ENCODE measurements around the gene ACP3.

ACP3 gene

DNA sequence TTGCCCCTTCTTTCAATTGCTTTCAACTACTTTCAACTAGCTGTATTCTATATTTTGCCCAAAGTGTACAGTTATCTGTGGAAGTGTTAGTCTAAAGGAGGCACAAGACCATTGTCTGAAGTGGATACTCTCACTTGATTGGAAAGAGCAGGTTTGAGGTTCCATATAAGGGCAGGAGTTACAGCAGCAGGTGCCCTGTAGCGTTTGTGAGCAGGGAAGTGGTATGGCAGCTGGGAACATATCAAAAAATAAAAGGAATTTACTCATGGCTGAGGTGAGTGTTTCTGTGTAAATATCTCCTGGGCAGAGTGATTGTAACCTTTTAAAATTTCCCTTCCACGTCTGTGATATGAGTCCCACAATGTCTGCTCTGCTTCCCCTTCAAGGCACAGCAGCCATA lies 61.6 kb downstream of the ACP3 start:
- Histone ChIP-seq H2BK5ac (ENCODE audit: low read depth, low read length, poor library complexity) (no peak overlapping the region), H4K12ac (ENCODE audit: low read depth, low read length) (no peak overlapping the region), H2AK5ac (ENCODE audit: low read length) (no peak overlapping the region), H3K27me3 (ENCODE audit: insufficient read depth, low read length) (no peaks in the 10 kb centered on the region), H3K18ac (ENCODE audit: low read length) (no peak overlapping the region), H4K8ac (ENCODE audit: low read depth, low read length) (no peak overlapping the region), H3K27ac (ENCODE audit: low read depth, low read length) (no peak overlapping the region), H3K23ac (ENCODE audit: low read length) (no peak overlapping the region), H3K9ac (ENCODE audit: low read length) (no peak overlapping the region), H3K14ac (ENCODE audit: low read length) (no peak overlapping the region), H3K79me2 (ENCODE audit: control insufficient read depth, insufficient read depth, low read length, poor library complexity) (no peaks in the 10 kb centered on the region), H3K4me3 (ENCODE audit: low read depth, low read length) (no peak overlapping the region), H2BK12ac (ENCODE audit: low read length) (no peak overlapping the region), H3K4me1 (ENCODE audit: control insufficient read depth in 1 of 2, insufficient read depth in 2 of 2, low read length in 2 of 2) (no peaks in the 10 kb centered on the region), H3K4ac (ENCODE audit: low read depth, low read length) (no peak overlapping the region), H3K79me1 (ENCODE audit: low read length) (peaks cover 2% of the 10 kb centered on the region), H3K4me2 (ENCODE audit: low read length) (no peak overlapping the region), H3K36me3 (ENCODE audit: control insufficient read depth in 1 of 2, insufficient read depth in 2 of 2, low read length in 2 of 2) (no peaks in the 10 kb centered on the region), H4K91ac (ENCODE audit: low read depth, low read length) (no peak overlapping the region), H3K9me3 (ENCODE audit: insufficient read depth, low read depth, low read length) (peaks cover 2% of the 10 kb centered on the region), H2BK120ac (ENCODE audit: insufficient read depth, low read length, poor library complexity) (no peak overlapping the region), H2AFZ (ENCODE audit: insufficient read depth, low read length, poor library complexity) (no peak overlapping the region)
- no peak for DNase-seq
- WGBS (ENCODE audit: extremely low coverage, insufficient coverage, insufficient read length), result no CpG with 5 or more reads among the region's 2 CpGs

DNA sequence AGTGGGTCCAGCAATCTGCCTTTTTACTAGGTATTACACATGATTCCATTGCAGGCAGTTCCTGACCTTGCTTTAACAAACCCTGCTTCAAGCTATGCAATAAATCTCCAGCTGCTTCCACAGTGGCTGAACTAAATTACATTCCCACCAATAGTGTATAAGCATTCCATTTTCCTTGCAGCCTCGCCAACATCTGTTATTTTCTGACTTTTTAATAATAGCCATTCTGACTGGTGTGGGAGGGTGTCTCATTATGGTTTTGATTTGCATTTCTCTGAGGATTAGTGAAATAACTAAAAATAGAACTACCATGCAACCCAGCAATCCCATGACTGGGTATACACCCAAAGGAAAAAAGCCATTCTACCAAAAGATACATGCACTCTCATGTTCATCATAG lies 63.7 kb downstream of the ACP3 start:
- Histone ChIP-seq H3K9me3 (ENCODE audit: insufficient read depth, low read depth, low read length) (peaks cover 2% of the 10 kb centered on the region), H3K27ac (ENCODE audit: low read depth, low read length) (no peak overlapping the region), H2AK5ac (ENCODE audit: low read length) (no peak overlapping the region), H3K27me3 (ENCODE audit: insufficient read depth, low read length) (no peaks in the 10 kb centered on the region), H3K4me1 (ENCODE audit: control insufficient read depth in 1 of 2, insufficient read depth in 2 of 2, low read length in 2 of 2) (no peaks in the 10 kb centered on the region), H3K4ac (ENCODE audit: low read depth, low read length) (no peak overlapping the region), H3K23ac (ENCODE audit: low read length) (no peak overlapping the region), H2BK5ac (ENCODE audit: low read depth, low read length, poor library complexity) (no peak overlapping the region), H3K4me2 (ENCODE audit: low read length) (no peak overlapping the region), H3K79me1 (ENCODE audit: low read length) (peaks cover 2% of the 10 kb centered on the region), H3K36me3 (ENCODE audit: control insufficient read depth in 1 of 2, insufficient read depth in 2 of 2, low read length in 2 of 2) (no peaks in the 10 kb centered on the region), H3K4me3 (ENCODE audit: low read depth, low read length) (no peak overlapping the region), H2BK12ac (ENCODE audit: low read length) (no peak overlapping the region), H4K12ac (ENCODE audit: low read depth, low read length) (no peak overlapping the region), H3K79me2 (ENCODE audit: control insufficient read depth, insufficient read depth, low read length, poor library complexity) (no peaks in the 10 kb centered on the region), H3K14ac (ENCODE audit: low read length) (no peak overlapping the region), H4K8ac (ENCODE audit: low read depth, low read length) (no peak overlapping the region), H3K9ac (ENCODE audit: low read length) (no peak overlapping the region), H3K18ac (ENCODE audit: low read length) (no peak overlapping the region), H2AFZ (ENCODE audit: insufficient read depth, low read length, poor library complexity) (no peak overlapping the region), H4K91ac (ENCODE audit: low read depth, low read length) (no peak overlapping the region), H2BK120ac (ENCODE audit: insufficient read depth, low read length, poor library complexity) (no peak overlapping the region)
- WGBS (ENCODE audit: extremely low coverage, insufficient coverage, insufficient read length), result no CpG with 5 or more reads among the region's 1 CpG
- no peak for DNase-seq

DNA sequence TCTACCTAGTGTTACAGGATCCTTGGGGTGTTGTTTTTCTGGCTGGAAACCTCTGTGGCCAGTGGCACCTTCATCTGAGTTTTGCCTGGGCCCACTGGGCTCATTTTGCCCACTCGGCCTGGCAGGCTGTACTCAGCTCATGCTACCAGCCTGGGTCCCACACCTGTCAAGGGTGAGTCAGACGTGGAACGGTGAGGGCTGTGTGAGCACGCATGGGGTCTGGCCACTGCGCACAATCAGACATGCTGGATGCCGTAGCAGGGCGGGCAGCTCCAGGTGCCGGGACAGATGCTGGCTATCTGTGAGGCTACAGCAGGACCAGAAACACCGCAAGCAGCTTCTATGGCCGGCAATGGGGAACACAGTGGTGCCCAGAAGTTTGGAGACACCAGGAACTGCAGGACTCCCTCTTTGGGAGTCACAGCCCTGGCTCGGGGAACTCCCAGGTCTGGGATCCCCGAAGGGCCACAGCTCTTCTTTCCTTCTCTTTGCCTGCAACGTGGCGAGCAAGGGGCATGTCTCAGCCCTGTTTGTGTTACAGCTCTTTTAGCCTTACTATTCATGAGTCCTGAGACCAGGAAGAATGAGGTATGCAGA lies 64.2 kb downstream of the ACP3 start:
- Histone ChIP-seq H3K27ac (ENCODE audit: low read depth, low read length) (no peak overlapping the region), H2BK5ac (ENCODE audit: low read depth, low read length, poor library complexity) (no peak overlapping the region), H3K4me2 (ENCODE audit: low read length) (no peak overlapping the region), H3K9ac (ENCODE audit: low read length) (no peak overlapping the region), H3K23ac (ENCODE audit: low read length) (no peak overlapping the region), H3K4me3 (ENCODE audit: low read depth, low read length) (no peak overlapping the region), H2AK5ac (ENCODE audit: low read length) (no peak overlapping the region), H2BK120ac (ENCODE audit: insufficient read depth, low read length, poor library complexity) (no peak overlapping the region), H3K14ac (ENCODE audit: low read length) (no peak overlapping the region), H2AFZ (ENCODE audit: insufficient read depth, low read length, poor library complexity) (no peak overlapping the region), H4K91ac (ENCODE audit: low read depth, low read length) (no peak overlapping the region), H3K18ac (ENCODE audit: low read length) (no peak overlapping the region), H4K8ac (ENCODE audit: low read depth, low read length) (no peak overlapping the region), H3K36me3 (ENCODE audit: control insufficient read depth in 1 of 2, insufficient read depth in 2 of 2, low read length in 2 of 2) (no peaks in the 10 kb centered on the region), H3K4ac (ENCODE audit: low read depth, low read length) (no peak overlapping the region), H4K12ac (ENCODE audit: low read depth, low read length) (no peak overlapping the region), H2BK12ac (ENCODE audit: low read length) (no peak overlapping the region), H3K9me3 (ENCODE audit: insufficient read depth, low read depth, low read length) (peaks cover 2% of the 10 kb centered on the region), H3K4me1 (ENCODE audit: control insufficient read depth in 1 of 2, insufficient read depth in 2 of 2, low read length in 2 of 2) (no peaks in the 10 kb centered on the region), H3K27me3 (ENCODE audit: insufficient read depth, low read length) (no peaks in the 10 kb centered on the region), H3K79me2 (ENCODE audit: control insufficient read depth, insufficient read depth, low read length, poor library complexity) (no peaks in the 10 kb centered on the region), H3K79me1 (ENCODE audit: low read length) (peaks cover 2% of the 10 kb centered on the region)
- DNase-seq, result no peak
- WGBS (ENCODE audit: extremely low coverage, insufficient coverage, insufficient read length), result no CpG with 5 or more reads among the region's 14 CpGs

DNA sequence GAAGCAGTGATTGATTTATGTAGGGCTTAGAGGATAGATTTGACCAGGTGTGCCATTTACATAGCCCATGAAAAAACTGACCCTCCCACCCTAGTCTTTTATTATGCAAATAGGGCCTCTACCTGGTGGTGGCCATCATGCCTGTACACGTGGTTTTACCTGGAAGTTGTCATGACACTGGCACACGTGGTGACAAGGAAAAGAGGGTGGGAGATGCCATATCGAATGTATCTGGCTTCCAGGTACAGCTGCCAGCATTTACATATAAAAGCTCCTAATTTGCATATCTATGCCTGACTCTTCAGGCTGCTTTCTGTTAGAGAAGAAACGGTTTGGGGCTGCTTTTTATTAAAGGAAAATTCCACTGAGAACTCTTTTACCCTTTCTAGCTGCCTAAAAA lies 65.1 kb downstream of the ACP3 start:
- no peak for DNase-seq
- H3K27ac ChIP-seq (ENCODE audit: low read depth, low read length), result no peak overlapping the region
- H3K9ac ChIP-seq (ENCODE audit: low read length), result no peak overlapping the region

More for the DNA sequence above, 65.1 kb downstream of the ACP3 start:
- no peaks in the 10 kb centered on the region for H3K4me1 ChIP-seq (ENCODE audit: control insufficient read depth in 1 of 2, insufficient read depth in 2 of 2, low read length in 2 of 2)
- H3K14ac ChIP-seq (ENCODE audit: low read length), result no peak overlapping the region
- H3K9me3 ChIP-seq (ENCODE audit: insufficient read depth, low read depth, low read length), result peaks cover 2% of the 10 kb centered on the region
- no CpG with 5 or more reads among the region's 4 CpGs for WGBS (ENCODE audit: extremely low coverage, insufficient coverage, insufficient read length)
- H3K18ac ChIP-seq (ENCODE audit: low read length), result no peak overlapping the region
- peaks cover 2% of the 10 kb centered on the region for H3K79me1 ChIP-seq (ENCODE audit: low read length)
- H2AK5ac ChIP-seq (ENCODE audit: low read length), result no peak overlapping the region
- H4K12ac ChIP-seq (ENCODE audit: low read depth, low read length), result no peak overlapping the region
- no peaks in the 10 kb centered on the region for H3K36me3 ChIP-seq (ENCODE audit: control insufficient read depth in 1 of 2, insufficient read depth in 2 of 2, low read length in 2 of 2)
- no peak overlapping the region for H3K4me2 ChIP-seq (ENCODE audit: low read length)
- no peak overlapping the region for H2AFZ ChIP-seq (ENCODE audit: insufficient read depth, low read length, poor library complexity)
- H2BK12ac ChIP-seq (ENCODE audit: low read length), result no peak overlapping the region
- H4K8ac ChIP-seq (ENCODE audit: low read depth, low read length), result no peak overlapping the region
- no peak overlapping the region for H2BK120ac ChIP-seq (ENCODE audit: insufficient read depth, low read length, poor library complexity)
- no peak overlapping the region for H3K4ac ChIP-seq (ENCODE audit: low read depth, low read length)
- H3K27me3 ChIP-seq (ENCODE audit: insufficient read depth, low read length), result no peaks in the 10 kb centered on the region
- H3K23ac ChIP-seq (ENCODE audit: low read length), result no peak overlapping the region
- no peak overlapping the region for H2BK5ac ChIP-seq (ENCODE audit: low read depth, low read length, poor library complexity)
- no peak overlapping the region for H4K91ac ChIP-seq (ENCODE audit: low read depth, low read length)
- H3K4me3 ChIP-seq (ENCODE audit: low read depth, low read length), result no peak overlapping the region
- no peaks in the 10 kb centered on the region for H3K79me2 ChIP-seq (ENCODE audit: control insufficient read depth, insufficient read depth, low read length, poor library complexity)
